IPS-11a (cell line): ENCODE data around the gene COLGALT1.

Experiments
- H3K4me3 ChIP-seq: one replicate; pipeline ENCODE4 v1.5.1; 2013; ENCODE audit warnings: low read depth, low read length, control low read depth

COLGALT1 gene

GRCh38 chr19:17617807-17618192 lies 62.4 kb downstream of the COLGALT1 start:
- H3K4me3 ChIP-seq: no peak overlapping the region

- H3K4me3 ChIP-seq: no peak overlapping the region
Observed at GRCh38 chr19:17618281-17618903, 62.9 kb downstream of the COLGALT1 start.

DNA sequence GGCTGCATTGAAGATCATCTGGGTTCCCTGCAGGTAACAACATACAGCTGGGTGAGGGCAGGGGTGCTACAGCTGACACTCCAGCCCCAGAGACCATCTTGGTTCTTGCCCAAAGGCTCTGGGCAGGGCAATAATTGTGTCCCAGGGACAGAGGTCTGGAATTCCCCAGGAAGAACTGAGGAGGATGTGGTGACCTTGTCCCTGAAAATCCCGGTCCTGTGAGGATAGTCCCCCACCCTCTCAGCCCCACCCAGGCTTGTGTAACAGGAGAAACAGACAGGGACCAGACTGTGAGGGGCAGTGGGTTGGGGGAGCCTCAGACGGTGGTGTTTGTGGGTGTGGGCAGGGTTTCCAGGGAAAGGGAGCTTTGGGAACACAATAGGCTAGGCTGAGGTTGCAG lies 63.5 kb downstream of the COLGALT1 start:
- no peak overlapping the region for H3K4me3 ChIP-seq

DNA sequence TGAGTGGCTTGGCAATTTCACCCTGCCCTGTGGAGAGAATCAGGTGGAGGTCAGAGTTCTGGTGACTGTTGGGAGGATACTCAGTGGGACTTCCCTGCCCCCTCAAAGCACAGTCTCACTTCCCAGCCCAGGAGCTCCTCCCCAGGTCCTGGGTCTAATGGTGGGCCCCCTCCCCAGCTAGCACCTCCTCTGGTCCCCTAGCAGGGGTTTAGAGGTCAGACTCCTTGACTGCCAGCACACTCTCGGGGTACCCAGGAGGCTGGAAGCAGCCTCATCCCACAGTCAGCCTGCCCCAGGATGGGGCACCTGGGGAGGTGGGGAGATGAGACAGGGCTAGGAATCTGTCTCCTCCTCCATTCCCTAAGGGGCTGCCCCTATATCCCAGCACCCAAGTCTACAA lies 65.2 kb downstream of the COLGALT1 start:
- no peak overlapping the region for H3K4me3 ChIP-seq

GRCh38 chr19:17623224-17623935 lies 67.9 kb downstream of the COLGALT1 start:
- no peak overlapping the region for H3K4me3 ChIP-seq

DNA sequence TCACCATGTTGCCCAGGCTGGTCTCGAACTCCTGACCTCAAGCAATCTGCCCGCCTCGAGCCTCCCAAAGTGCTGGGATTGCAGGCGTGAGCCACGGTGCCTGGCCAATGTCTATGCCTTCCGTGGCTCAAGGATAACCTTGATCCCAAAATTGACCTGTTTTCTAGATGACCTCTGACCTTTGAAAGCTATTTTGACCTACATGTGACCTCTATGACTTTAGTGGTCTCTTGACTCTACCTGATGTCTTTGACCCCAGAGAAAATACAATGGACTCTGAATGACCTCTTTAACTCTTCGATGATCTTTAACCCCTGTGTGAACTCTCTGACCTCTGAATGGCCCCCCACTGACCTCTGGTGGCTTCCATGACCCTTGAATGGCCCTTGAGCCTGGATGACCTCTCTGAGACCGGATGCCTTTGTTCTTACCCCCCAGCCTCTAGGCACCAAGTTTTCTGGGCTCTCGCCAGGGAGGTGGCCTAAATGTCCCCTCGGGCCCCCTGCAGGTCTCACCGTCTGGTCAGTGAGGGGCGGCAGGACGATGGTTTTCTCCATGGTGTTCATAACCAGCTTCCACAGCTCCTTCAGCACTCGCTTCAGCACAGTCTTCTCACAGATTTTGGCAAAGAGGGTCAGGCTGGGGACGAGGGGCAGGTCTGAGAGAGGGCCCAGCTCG lies 69.0 kb downstream of the COLGALT1 start:
- no peak overlapping the region for H3K4me3 ChIP-seq

- H3K4me3 ChIP-seq: no peak overlapping the region
Observed at GRCh38 chr19:17625043-17625442, 69.6 kb downstream of the COLGALT1 start.

DNA sequence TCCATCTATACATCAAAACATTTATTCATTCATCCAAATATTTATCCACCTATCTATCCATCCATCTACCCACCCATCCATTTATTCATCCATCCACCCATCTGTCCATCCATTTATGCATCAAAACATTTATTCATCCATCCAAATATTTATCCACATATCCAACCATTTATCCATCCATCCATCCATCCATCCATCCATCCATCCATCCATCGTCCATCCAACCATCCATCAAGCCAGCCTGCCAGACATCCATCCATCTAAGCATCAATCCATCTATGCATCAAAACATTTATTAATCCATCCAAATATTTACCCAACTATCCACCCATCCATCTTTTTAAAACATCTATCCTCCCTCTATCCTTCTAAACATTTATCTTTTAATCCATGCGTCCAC lies 70.5 kb downstream of the COLGALT1 start:
- no peak overlapping the region for H3K4me3 ChIP-seq

GRCh38 chr19:17626456-17627015 lies 71.1 kb downstream of the COLGALT1 start:
- no peak overlapping the region for H3K4me3 ChIP-seq

DNA sequence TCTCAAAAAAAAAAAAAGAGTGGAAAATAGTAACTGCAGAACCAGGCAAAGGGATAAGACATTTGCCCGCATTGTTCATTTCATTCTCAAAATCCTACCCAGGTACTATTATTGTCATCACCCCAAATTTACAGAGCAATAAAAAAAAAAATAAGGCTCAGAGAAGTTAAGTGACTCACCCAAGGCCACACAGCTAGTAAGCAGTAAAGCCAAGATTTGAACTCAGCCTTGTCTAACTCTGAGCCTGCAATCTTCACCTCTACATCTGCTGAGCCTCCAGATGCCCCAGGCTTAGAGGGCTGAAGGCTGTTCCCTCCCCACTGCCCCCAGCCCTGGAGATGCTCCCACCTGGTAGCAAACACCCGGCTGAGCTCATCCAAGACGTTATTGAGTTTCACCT lies 71.7 kb downstream of the COLGALT1 start:
- no peak overlapping the region for H3K4me3 ChIP-seq

DNA sequence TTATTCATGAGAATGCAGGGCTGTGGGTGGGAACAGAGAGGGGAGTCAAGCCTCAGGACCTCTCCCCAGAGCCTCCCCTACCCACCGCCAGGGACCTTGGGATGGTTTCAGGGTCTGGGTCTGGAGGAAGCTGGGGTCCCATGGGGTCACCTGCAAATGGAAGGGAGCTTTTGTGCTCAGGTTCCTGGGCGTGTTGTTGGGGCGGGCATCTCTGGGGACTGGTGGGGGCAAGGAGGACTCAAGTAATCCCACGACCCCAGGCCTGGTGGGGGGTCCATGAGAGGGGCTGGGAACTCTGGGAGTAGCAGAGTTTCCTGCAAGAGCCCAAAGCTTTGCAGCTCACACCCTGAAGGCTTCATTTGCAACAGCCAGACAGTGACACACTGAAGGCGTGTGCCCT lies 72.5 kb downstream of the COLGALT1 start:
- no peak overlapping the region for H3K4me3 ChIP-seq

GRCh38 chr19:17629760-17630159 lies 74.3 kb downstream of the COLGALT1 start:
- no peak overlapping the region for H3K4me3 ChIP-seq

DNA sequence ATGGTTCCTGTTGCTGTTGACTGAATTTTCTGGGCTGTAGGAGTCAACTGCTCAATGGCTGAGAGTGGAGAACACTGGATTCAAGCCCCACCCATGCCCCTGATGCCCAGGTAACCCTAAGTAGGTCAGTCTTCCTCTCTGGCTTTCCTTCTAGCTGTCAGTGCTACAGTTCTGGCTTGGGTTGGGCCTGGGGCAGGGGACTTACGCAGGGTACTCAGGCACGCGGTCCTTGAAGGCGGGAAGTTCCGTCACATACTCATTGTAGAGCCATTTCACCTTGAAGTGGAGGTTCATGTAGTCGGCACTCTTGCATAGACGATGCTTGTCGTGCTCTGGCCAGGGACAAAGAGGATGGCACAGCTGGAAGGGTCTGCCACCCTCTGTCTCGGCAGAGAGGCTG lies 77.1 kb downstream of the COLGALT1 start:
- no peak overlapping the region for H3K4me3 ChIP-seq
